DND-41 (cell line): Measurements from ENCODE around the gene LRRC3.

Source experiments
- CTCF ChIP-seq: IDR thresholded peaks from 2 replicates; pipeline ENCODE4 v1.5.1; 2012; ENCODE audit warnings: borderline replicate concordance, low read length, moderate library complexity, mild to moderate bottlenecking; ENCODE audit not compliant: poor library complexity, severe bottlenecking; ENCODE audit errors: extremely low read depth
- EZH2 ChIP-seq: IDR thresholded peaks from 3 replicates; pipeline ENCODE4 v1.6.1; 2012; ENCODE audit warnings: borderline replicate concordance, low read depth, mild to moderate bottlenecking, moderate library complexity, low read length, inconsistent platforms; ENCODE audit not compliant: severe bottlenecking

- no peak for TF ChIP-seq CTCF
- no peak for TF ChIP-seq EZH2
These were observed 36.5 kb upstream of the LRRC3 start for GRCh38 chr21:44418876-44419230.
